ENCODE measurements around the gene PKP2. TPM values are rescaled to one million over a fixed set of nuclear protein-coding genes. Genes with fewer than 3 reads are reported as not detected.

Gene PKP2
- total and polyA plus RNA-seq, 2 of the 4 experiments (the other 2 are of a cell fraction) = 0.10 to 0.18 TPM

GRCh38 chr12:32889011-32889760 is 7.4 kb downstream of the PKP2 start:
- H3K4me2 ChIP-seq (ENCODE audit: low read depth, low read length) = no peak overlapping the region
- no peak overlapping the region for H3K4me3 ChIP-seq (ENCODE audit: insufficient read depth, low read depth, low read length)
- H4K8ac ChIP-seq (ENCODE audit: low read depth in 2 of 2, low read length in 2 of 2) = no peak overlapping the region
- H3K9me1 ChIP-seq (ENCODE audit: insufficient read depth, low read length) = no peaks in the 10 kb centered on the region
- no peak overlapping the region for H3K9ac ChIP-seq (ENCODE audit: low read depth, low read length)
- dilution Hi-C loops (cut with HindIII; ENCODE audit: low sequenced_read_pairs, unreplicated experiment) (no loop called here), in situ Hi-C loops (cut with MboI; ENCODE audit: low sequenced_read_pairs) (no loop called here), intact Hi-C loops (cut with micrococcal nuclease) (no loop called here)
- ChIA-PET POLR2A (ENCODE audit: unreplicated experiment) (no interaction called here), CTCF (interaction anchor here (0.5 kb wide), 1 partner anchor 568 kb away, joined by 6 read pairs; no protein-coding TSS in a partner anchor)
- no peak overlapping the region for H2AFZ ChIP-seq (replicated peaks; ENCODE audit: low read length, poor library complexity)
- H2BK20ac ChIP-seq (ENCODE audit: low read depth, low read length) = no peak overlapping the region
- no peaks in the 10 kb centered on the region for H3K4me1 ChIP-seq (ENCODE audit: control insufficient read depth, insufficient read depth, low read length)
- no peak for DNase-seq
- WGBS, 2 experiments (ENCODE audit: extremely low coverage in 2 of 2, insufficient read length in 1 of 2) = 0% methylated on average over 1 of the region's 5 CpGs; no CpG with 5 or more reads in 1 of the 2 experiments
- no peak overlapping the region for H3K4ac ChIP-seq (ENCODE audit: low read depth, low read length)
- no peak for ATAC-seq (ENCODE audit: low read depth)
- no peaks in the 10 kb centered on the region for H3K9me3 ChIP-seq (ENCODE audit: control insufficient read depth, insufficient read depth, low read length)
- no peaks in the 10 kb centered on the region for H3K36me3 ChIP-seq (ENCODE audit: control insufficient read depth, insufficient read depth, low read length)
- no peak overlapping the region for H2AK9ac ChIP-seq (replicated peaks; ENCODE audit: low read depth, low read length, poor library complexity)
- H3K27ac ChIP-seq (ENCODE audit: insufficient read depth, low read length) = no peak overlapping the region
- no peak overlapping the region for H2AK5ac ChIP-seq (ENCODE audit: low read depth, low read length)
- no peak overlapping the region for H3K18ac ChIP-seq (ENCODE audit: low read depth, low read length)
- TF ChIP-seq RAD21 (IDR thresholded peaks at IDR 0.05; ENCODE audit: low read length) (no peak), BHLHE40 (IDR thresholded peaks at IDR 0.05; ENCODE audit: low read depth, low read length) (no peak), USF2 (IDR thresholded peaks at IDR 0.05; ENCODE audit: low read depth, low read length) (no peak), FOS (IDR thresholded peaks at IDR 0.05; ENCODE audit: low read depth, low read length) (no peak), SMC3 (IDR thresholded peaks at IDR 0.05; ENCODE audit: low read depth, low read length) (no peak), CEBPB (IDR thresholded peaks at IDR 0.05; ENCODE audit: low read depth, low read length) (no peak), ELK1 (IDR thresholded peaks at IDR 0.05; ENCODE audit: borderline replicate concordance, low read depth, low read length) (no peak), CHD1 (IDR thresholded peaks at IDR 0.05; ENCODE audit: low read depth, low read length) (no peak), MXI1 (IDR thresholded peaks at IDR 0.05; ENCODE audit: borderline replicate concordance, low read depth, low read length) (no peak), NFE2L2 (IDR thresholded peaks at IDR 0.05; ENCODE audit: low read depth, low read length) (no peak), MAFK (IDR thresholded peaks at IDR 0.05; ENCODE audit: low read depth, low read length) (no peak), POLR2A (IDR thresholded peaks at IDR 0.05; ENCODE audit: low read depth, low read length) (no peak), MAZ (IDR thresholded peaks at IDR 0.05; ENCODE audit: borderline replicate concordance, low read depth, low read length) (no peak)
- no peak overlapping the region for H3K23ac ChIP-seq (ENCODE audit: low read depth, low read length)
- no peak overlapping the region for H4K91ac ChIP-seq (ENCODE audit: insufficient read depth, low read depth, low read length)
- BruUV-seq (replicated peaks) = no TSS peak
- H2BK5ac ChIP-seq (ENCODE audit: low read depth, low read length, poor library complexity, severe bottlenecking) = no peak overlapping the region
- no peaks in the 10 kb centered on the region for H3K27me3 ChIP-seq (ENCODE audit: control insufficient read depth, insufficient read depth, low read length)
- no peak overlapping the region for H2BK15ac ChIP-seq (ENCODE audit: low read depth, low read length)
- H2BK120ac ChIP-seq (ENCODE audit: low read depth, low read length) = no peak overlapping the region
- H4K5ac ChIP-seq (ENCODE audit: low read depth, low read length) = no peak overlapping the region
- no peak overlapping the region for H3K14ac ChIP-seq (replicated peaks; ENCODE audit: low read depth, low read length)
- no peak overlapping the region for H3K56ac ChIP-seq (ENCODE audit: extremely low read depth, insufficient read depth, low read length)
- no peaks in the 10 kb centered on the region for H4K20me1 ChIP-seq (ENCODE audit: insufficient read depth, low read length)
- no peaks in the 10 kb centered on the region for H3K79me1 ChIP-seq (ENCODE audit: low read depth in 1 of 2, low read length in 2 of 2)
